Mesenchymal stem cell (in vitro differentiated cells and primary cell): ENCODE data around the gene PRDX6.
A peak's percentile ranks its signal among the peaks of the same experiment; 100 is the strongest.
"Not testable (repeated sequence)": the region's sequence is repeated elsewhere in the genome, so short reads cannot be mapped to it uniquely, and the experiment has no call there.

Experiments
- DNase-seq: peaks from one replicate; pipeline ENCODE4 v3.0.0-alpha.2; 2013
- H2AFZ ChIP-seq: one replicate; pipeline ENCODE4 v1.6.1; 2013; ENCODE audit warnings: low read depth, mild to moderate bottlenecking, control low read depth, inconsistent platforms, low read length, moderate library complexity
- H2AK5ac ChIP-seq: 2 replicates; pipeline ENCODE4 v1.6.1; 2013; ENCODE audit warnings: low read length, moderate library complexity, mild to moderate bottlenecking, inconsistent platforms; ENCODE audit not compliant: severe bottlenecking
- H2BK120ac ChIP-seq: one replicate; pipeline ENCODE4 v1.6.1; 2013; ENCODE audit warnings: low read depth, mild to moderate bottlenecking, inconsistent platforms, low read length, moderate library complexity
- H2BK12ac ChIP-seq, 2 experiments: one replicate each; pipeline ENCODE4 v1.6.1; 2013; ENCODE audit warnings: inconsistent platforms in 2 of 2, low read length in 2 of 2, mild to moderate bottlenecking in 2 of 2, moderate library complexity in 2 of 2, control low read depth in 1 of 2
- H2BK15ac ChIP-seq: one replicate; pipeline ENCODE4 v1.6.1; 2013; ENCODE audit warnings: mild to moderate bottlenecking, low read depth, inconsistent platforms; ENCODE audit not compliant: poor library complexity, severe bottlenecking
- H2BK5ac ChIP-seq: 2 replicates; pipeline ENCODE4 v1.6.1; 2013; ENCODE audit warnings: low read depth, mild to moderate bottlenecking, low read length, control low read depth, inconsistent platforms; ENCODE audit not compliant: poor library complexity, severe bottlenecking
- H3K14ac ChIP-seq, 2 experiments: one replicate each; pipeline ENCODE4 v1.6.1; 2013; ENCODE audit warnings: inconsistent platforms in 2 of 2, low read length in 2 of 2, control low read depth in 1 of 2, mild to moderate bottlenecking in 1 of 2, moderate library complexity in 1 of 2
- H3K18ac ChIP-seq, 2 experiments: one replicate each; pipeline ENCODE4 v1.6.1; 2013; ENCODE audit warnings: inconsistent platforms in 2 of 2, low read length in 2 of 2, control low read depth in 1 of 2, low read depth in 1 of 2, mild to moderate bottlenecking in 1 of 2
- H3K23ac ChIP-seq, 2 experiments: one replicate each; pipeline ENCODE4 v1.6.1; 2013; ENCODE audit warnings: inconsistent platforms in 2 of 2, low read length in 2 of 2, mild to moderate bottlenecking in 2 of 2, moderate library complexity in 2 of 2, control low read depth in 1 of 2
- H3K27ac ChIP-seq: 2 replicates; pipeline ENCODE4 v1.5.1; 2013; ENCODE audit warnings: mild to moderate bottlenecking, moderate library complexity, low read length, control low read depth, inconsistent platforms; ENCODE audit not compliant: poor library complexity, severe bottlenecking
- H3K27me3 ChIP-seq, 2 experiments: 2 replicates each; pipeline versions ENCODE4 v1.6.1 to v1.7.0; 2013; ENCODE audit warnings: low read length in 2 of 2, mild to moderate bottlenecking in 2 of 2, moderate library complexity in 2 of 2, control low read depth in 1 of 2, inconsistent platforms in 1 of 2; ENCODE audit not compliant: control insufficient read depth in 1 of 2, insufficient read depth in 1 of 2
- H3K36me3 ChIP-seq, 2 experiments: 2 replicates each; pipeline versions ENCODE4 v1.6.1 to v1.7.0; 2013; ENCODE audit warnings: low read length in 2 of 2, control low read depth in 1 of 2, inconsistent platforms in 1 of 2, low read depth in 1 of 2, mild to moderate bottlenecking in 1 of 2; ENCODE audit not compliant: insufficient read depth in 2 of 2, control insufficient read depth in 1 of 2
- H3K4ac ChIP-seq, 2 experiments: one replicate each; pipeline ENCODE4 v1.6.1; 2013; ENCODE audit warnings: inconsistent platforms in 2 of 2, low read length in 2 of 2, mild to moderate bottlenecking in 2 of 2, moderate library complexity in 2 of 2, control low read depth in 1 of 2, low read depth in 1 of 2
- H3K4me1 ChIP-seq: 2 replicates; pipeline ENCODE4 v1.6.1; 2013; ENCODE audit warnings: low read depth, low read length, control low read depth; ENCODE audit not compliant: control insufficient read depth, insufficient read depth
- H3K4me2 ChIP-seq: 2 replicates; pipeline ENCODE4 v1.6.1; 2013; ENCODE audit warnings: low read length, mild to moderate bottlenecking, inconsistent platforms; ENCODE audit not compliant: poor library complexity, severe bottlenecking
- H3K4me3 ChIP-seq, 2 experiments: 2 replicates each; pipeline versions ENCODE4 v1.5.1 to v1.7.0; 2013; ENCODE audit warnings: low read length in 2 of 2, mild to moderate bottlenecking in 2 of 2, control low read depth in 1 of 2, low read depth in 1 of 2; ENCODE audit not compliant: insufficient read depth in 1 of 2
- H3K79me1 ChIP-seq: replicated peaks from 2 replicates; pipeline ENCODE4 v1.6.1; 2013; ENCODE audit warnings: mild to moderate bottlenecking, control low read depth, low read length, inconsistent platforms; ENCODE audit not compliant: poor library complexity, severe bottlenecking
- H3K9ac ChIP-seq: 2 replicates; pipeline ENCODE4 v1.7.0; 2013; ENCODE audit warnings: mild to moderate bottlenecking, low read length, moderate library complexity
- H3K9me3 ChIP-seq: 2 replicates; pipeline ENCODE4 v1.7.0; 2013; ENCODE audit warnings: mild to moderate bottlenecking, low read length; ENCODE audit not compliant: control insufficient read depth
- H4K8ac ChIP-seq: one replicate; pipeline ENCODE4 v1.6.1; 2013; ENCODE audit warnings: inconsistent platforms, mild to moderate bottlenecking, low read length, moderate library complexity
- H4K91ac ChIP-seq: one replicate; pipeline ENCODE4 v1.6.1; 2013; ENCODE audit warnings: mild to moderate bottlenecking, low read length, inconsistent platforms
- WGBS: methylation state at CpG from one replicate; pipeline ENCODE4 v1.1.7; 2013; ENCODE audit warnings: mixed read lengths; 5-methylcytosine and 5-hydroxymethylcytosine counted together

The PRDX6 gene

GRCh38 chr1:173453982-173454381 lies 23.2 kb upstream of the PRDX6 start:
- H2BK12ac ChIP-seq, result no peak overlapping the region
- H3K36me3 ChIP-seq, result peaks cover 0 to 2% of the 10 kb centered on the region in 2 experiments
- H2BK5ac ChIP-seq, result no peak overlapping the region
- no peak overlapping the region for H3K4me3 ChIP-seq
- H4K8ac ChIP-seq, result no peak overlapping the region
- no peak overlapping the region for H2AFZ ChIP-seq
- no peak overlapping the region for H4K91ac ChIP-seq
- peak; percentile 43 for DNase-seq
- H3K27me3 ChIP-seq, result no peaks in the 10 kb centered on the region
- peak overlapping the region; percentile 35 for H3K9ac ChIP-seq
- peaks cover 12% of the 10 kb centered on the region for H3K79me1 ChIP-seq
- no peaks in the 10 kb centered on the region for H3K9me3 ChIP-seq
- no peak overlapping the region for H3K14ac ChIP-seq
- H2BK120ac ChIP-seq, result no peak overlapping the region
- H3K4me2 ChIP-seq, result no peak overlapping the region
- no peak overlapping the region for H3K27ac ChIP-seq
- no peak overlapping the region for H3K18ac ChIP-seq
- H2BK15ac ChIP-seq, result no peak overlapping the region
- no peaks in the 10 kb centered on the region for H3K4me1 ChIP-seq
- no peak overlapping the region for H3K23ac ChIP-seq
- no peak overlapping the region for H3K4ac ChIP-seq
- H2AK5ac ChIP-seq, result no peak overlapping the region

GRCh38 chr1:173454966-173455524 lies 22.1 kb upstream of the PRDX6 start:
- no peak overlapping the region for H3K9ac ChIP-seq
- peaks cover 15% of the 10 kb centered on the region for H3K79me1 ChIP-seq
- no peak overlapping the region for H2AK5ac ChIP-seq
- H3K4me2 ChIP-seq, result no peak overlapping the region
- DNase-seq, result no peak
- H2AFZ ChIP-seq, result no peak overlapping the region
- no peaks in the 10 kb centered on the region for H3K4me1 ChIP-seq
- no peak overlapping the region for H3K23ac ChIP-seq
- H3K14ac ChIP-seq, result no peak overlapping the region
- no peak overlapping the region for H2BK120ac ChIP-seq
- H2BK15ac ChIP-seq, result no peak overlapping the region
- H4K91ac ChIP-seq, result no peak overlapping the region
- 100% methylated on average over 2 of the region's 4 CpGs for WGBS
- no peak overlapping the region for H4K8ac ChIP-seq
- peaks cover 3 to 7% of the 10 kb centered on the region in 2 experiments for H3K36me3 ChIP-seq
- H3K4ac ChIP-seq, result no peak overlapping the region
- no peaks in the 10 kb centered on the region for H3K27me3 ChIP-seq
- H3K4me3 ChIP-seq, result no peak overlapping the region
- H3K18ac ChIP-seq, result no peak overlapping the region
- H2BK5ac ChIP-seq, result no peak overlapping the region
- H3K27ac ChIP-seq, result no peak overlapping the region
- no peaks in the 10 kb centered on the region for H3K9me3 ChIP-seq
- H2BK12ac ChIP-seq, result no peak overlapping the region

GRCh38 chr1:173459885-173460284 lies 17.2 kb upstream of the PRDX6 start:
- Histone ChIP-seq H2AFZ (no peak overlapping the region), H2BK15ac (no peak overlapping the region), H2AK5ac (no peak overlapping the region), H3K23ac (no peak overlapping the region), H3K9me3 (peaks cover 17% of the 10 kb centered on the region), H3K14ac (peak overlapping the region in 1 of 2 experiments; percentile 29), H2BK5ac (no peak overlapping the region), H3K4me3 (no peak overlapping the region), H3K27me3 (no peaks in the 10 kb centered on the region), H3K79me1 (peaks cover 17% of the 10 kb centered on the region), H3K18ac (peak overlapping the region in 1 of 2 experiments; percentile 38), H3K27ac (no peak overlapping the region), H2BK12ac (no peak overlapping the region), H4K91ac (no peak overlapping the region), H3K4me2 (no peak overlapping the region), H3K4ac (no peak overlapping the region), H2BK120ac (no peak overlapping the region), H4K8ac (no peak overlapping the region), H3K4me1 (no peaks in the 10 kb centered on the region), H3K9ac (no peak overlapping the region), H3K36me3 (peaks cover 14 to 26% of the 10 kb centered on the region in 2 experiments)
- WGBS, result 93% methylated on average over 3 of the region's 4 CpGs
- DNase-seq, result no peak

DNA sequence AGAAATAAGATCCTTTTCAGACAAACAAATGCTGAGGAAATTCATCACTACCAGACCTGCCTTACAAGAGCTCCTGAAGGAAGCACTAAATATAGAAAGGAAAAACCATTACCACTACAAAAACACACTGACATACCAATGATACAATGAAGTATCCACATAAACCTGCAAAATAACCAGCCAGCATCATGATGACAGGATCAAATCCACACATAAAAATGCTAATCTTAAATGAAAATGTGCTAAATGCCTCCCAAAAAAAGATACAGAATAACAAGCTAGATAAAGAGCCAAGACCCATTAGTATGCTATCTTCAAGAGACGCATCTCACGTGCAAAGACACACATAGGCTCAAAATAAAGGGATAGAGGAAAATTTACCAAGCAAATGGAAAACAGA lies 14.5 kb upstream of the PRDX6 start:
- H2AFZ ChIP-seq, H2BK120ac ChIP-seq, H4K91ac ChIP-seq, H2AK5ac ChIP-seq, H3K14ac ChIP-seq, H3K4me1 ChIP-seq, H3K4me2 ChIP-seq, H3K18ac ChIP-seq, H2BK5ac ChIP-seq, H3K9ac ChIP-seq, H3K27ac ChIP-seq, H2BK12ac ChIP-seq, H2BK15ac ChIP-seq, H4K8ac ChIP-seq, DNase-seq, H3K4me3 ChIP-seq, H3K27me3 ChIP-seq, H3K4ac ChIP-seq, H3K23ac ChIP-seq: not testable (repeated sequence)
- peaks cover 14 to 24% of the 10 kb centered on the region in 2 experiments for H3K36me3 ChIP-seq
- WGBS, result 100% methylated on average over 2 of the region's 2 CpGs
- peaks cover 17% of the 10 kb centered on the region for H3K9me3 ChIP-seq
- peaks cover 19% of the 10 kb centered on the region for H3K79me1 ChIP-seq
